ENCODE data around the gene BMS1. TPM values are rescaled to one million over a fixed set of nuclear protein-coding genes. Genes with fewer than 3 reads are reported as not detected.

The BMS1 gene
- total and polyA plus RNA-seq, 2 of the 4 experiments (the other 2 are of a cell fraction) = 7.5 to 22.9 TPM

DNA sequence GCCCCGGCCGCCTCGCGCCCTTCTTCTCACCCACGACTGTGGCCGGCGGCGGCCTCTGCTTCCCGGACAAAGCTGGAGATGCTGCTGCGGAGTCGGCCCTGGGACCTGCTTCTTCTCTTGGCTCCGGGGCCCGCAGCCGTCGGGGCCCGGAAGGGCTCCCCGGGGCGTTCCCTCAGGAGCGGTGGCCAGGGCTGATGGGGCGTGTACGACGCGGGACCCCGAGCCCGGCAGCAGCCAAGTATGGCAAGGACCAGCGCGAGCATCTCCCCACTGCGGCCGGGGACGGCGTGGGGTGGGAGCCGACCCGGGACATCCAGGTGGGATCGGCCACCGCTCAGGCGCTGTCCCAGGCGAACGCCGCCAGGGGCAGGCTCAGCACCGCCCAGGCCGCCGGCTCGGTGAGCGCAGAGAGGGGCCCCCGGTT is 27.6 kb upstream of the BMS1 start (continued):
- TF ChIP-seq CHD1 (IDR thresholded peaks at IDR 0.05; ENCODE audit: low read depth, low read length) (no peak), MXI1 (IDR thresholded peaks at IDR 0.05; ENCODE audit: borderline replicate concordance, low read depth, low read length) (no peak), POLR2A (IDR thresholded peaks at IDR 0.05; ENCODE audit: low read depth, low read length) (no peak), BHLHE40 (IDR thresholded peaks at IDR 0.05; ENCODE audit: low read depth, low read length) (no peak), RAD21 (IDR thresholded peaks at IDR 0.05; ENCODE audit: low read length) (no peak), MAFK (IDR thresholded peaks at IDR 0.05; ENCODE audit: low read depth, low read length) (no peak), RFX5 (IDR thresholded peaks at IDR 0.05; ENCODE audit: low read depth, low read length) (no peak)

DNA sequence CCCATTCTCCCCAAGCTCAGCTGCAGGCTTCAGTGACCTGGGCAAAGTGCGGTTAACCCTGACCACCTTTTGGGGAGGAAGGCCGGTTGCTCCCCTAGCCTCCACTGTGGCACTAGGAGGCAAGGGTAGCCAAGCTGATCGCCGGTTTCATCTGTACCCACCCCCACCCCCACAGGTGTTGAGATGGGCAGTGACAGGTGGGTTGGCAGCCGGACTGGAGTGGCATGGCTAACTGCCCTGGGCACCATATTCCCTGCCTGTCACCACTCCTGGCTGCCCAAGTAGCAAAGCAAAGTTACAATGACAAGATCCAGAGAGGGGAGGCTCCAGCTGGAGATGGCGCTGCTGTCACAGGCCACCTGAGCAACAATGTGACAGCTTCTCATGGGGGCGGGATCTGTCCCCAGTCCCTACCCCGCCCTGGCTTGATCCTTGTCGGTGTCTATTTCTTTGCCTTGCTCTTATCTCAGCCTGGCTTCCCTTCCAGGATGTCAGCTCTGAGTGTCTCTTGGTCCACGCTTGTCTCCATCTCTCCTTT is 27.0 kb upstream of the BMS1 start:
- no TSS peak for BruUV-seq (replicated peaks)
- in situ Hi-C loops (cut with MboI; ENCODE audit: low sequenced_read_pairs) = no loop called here
- TF ChIP-seq NFE2L2 (IDR thresholded peaks at IDR 0.05; ENCODE audit: low read depth, low read length) (no peak), RCOR1 (IDR thresholded peaks at IDR 0.05; ENCODE audit: insufficient replicate concordance, low read length) (no peak), POLR2A (IDR thresholded peaks at IDR 0.05; ENCODE audit: low read depth, low read length) (no peak), MXI1 (IDR thresholded peaks at IDR 0.05; ENCODE audit: borderline replicate concordance, low read depth, low read length) (no peak), RAD21 (IDR thresholded peaks at IDR 0.05; ENCODE audit: low read length) (no peak)
- TF ChIP-seq, protein P1, sequence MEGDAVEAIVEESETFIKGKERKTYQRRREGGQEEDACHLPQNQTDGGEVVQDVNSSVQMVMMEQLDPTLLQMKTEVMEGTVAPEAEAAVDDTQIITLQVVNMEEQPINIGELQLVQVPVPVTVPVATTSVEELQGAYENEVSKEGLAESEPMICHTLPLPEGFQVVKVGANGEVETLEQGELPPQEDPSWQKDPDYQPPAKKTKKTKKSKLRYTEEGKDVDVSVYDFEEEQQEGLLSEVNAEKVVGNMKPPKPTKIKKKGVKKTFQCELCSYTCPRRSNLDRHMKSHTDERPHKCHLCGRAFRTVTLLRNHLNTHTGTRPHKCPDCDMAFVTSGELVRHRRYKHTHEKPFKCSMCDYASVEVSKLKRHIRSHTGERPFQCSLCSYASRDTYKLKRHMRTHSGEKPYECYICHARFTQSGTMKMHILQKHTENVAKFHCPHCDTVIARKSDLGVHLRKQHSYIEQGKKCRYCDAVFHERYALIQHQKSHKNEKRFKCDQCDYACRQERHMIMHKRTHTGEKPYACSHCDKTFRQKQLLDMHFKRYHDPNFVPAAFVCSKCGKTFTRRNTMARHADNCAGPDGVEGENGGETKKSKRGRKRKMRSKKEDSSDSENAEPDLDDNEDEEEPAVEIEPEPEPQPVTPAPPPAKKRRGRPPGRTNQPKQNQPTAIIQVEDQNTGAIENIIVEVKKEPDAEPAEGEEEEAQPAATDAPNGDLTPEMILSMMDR (conservative IDR thresholded peaks at IDR 0.05; ENCODE audit: low read depth, low read length) = no peak
- DNase-seq = no peak
- intact Hi-C loops (cut with micrococcal nuclease) = no loop called here
- Histone ChIP-seq H3K23ac (ENCODE audit: low read depth, low read length) (no peak overlapping the region), H3K36me3 (ENCODE audit: control insufficient read depth, insufficient read depth, low read length) (no peaks in the 10 kb centered on the region), H3K4ac (ENCODE audit: low read depth, low read length) (no peak overlapping the region), H2AFZ (replicated peaks; ENCODE audit: low read length, poor library complexity) (no peak overlapping the region), H3K4me1 (ENCODE audit: control insufficient read depth, insufficient read depth, low read length) (no peaks in the 10 kb centered on the region), H3K9me1 (ENCODE audit: insufficient read depth, low read length) (no peaks in the 10 kb centered on the region; the same call in 1 of the 2 replicates), H3K27me3 (ENCODE audit: control insufficient read depth, insufficient read depth, low read length) (peaks cover 36% of the 10 kb centered on the region), H4K20me1 (ENCODE audit: insufficient read depth, low read length) (no peaks in the 10 kb centered on the region), H4K8ac (ENCODE audit: low read depth in 2 of 2, low read length in 2 of 2) (no peak overlapping the region), H3K9ac (ENCODE audit: low read depth, low read length) (no peak overlapping the region), H2AK5ac (ENCODE audit: low read depth, low read length) (no peak overlapping the region), H3K4me3 (ENCODE audit: insufficient read depth, low read depth, low read length) (no peak overlapping the region), H3K18ac (ENCODE audit: low read depth, low read length) (no peak overlapping the region), H2BK5ac (ENCODE audit: low read depth, low read length, poor library complexity, severe bottlenecking) (no peak overlapping the region), H3K56ac (ENCODE audit: extremely low read depth, insufficient read depth, low read length) (no peak overlapping the region), H4K91ac (ENCODE audit: insufficient read depth, low read depth, low read length) (no peak overlapping the region), H2BK15ac (ENCODE audit: low read depth, low read length) (no peak overlapping the region), H3K14ac (replicated peaks; ENCODE audit: low read depth, low read length) (no peak overlapping the region), H2AK9ac (replicated peaks; ENCODE audit: low read depth, low read length, poor library complexity) (no peak overlapping the region), H3K9me3 (ENCODE audit: control insufficient read depth, insufficient read depth, low read length) (no peaks in the 10 kb centered on the region), H3K79me1 (ENCODE audit: low read depth in 1 of 2, low read length in 2 of 2) (no peaks in the 10 kb centered on the region), H2BK120ac (ENCODE audit: low read depth, low read length) (no peak overlapping the region), H4K5ac (ENCODE audit: low read depth, low read length) (no peak overlapping the region), H3K4me2 (ENCODE audit: low read depth, low read length) (no peak overlapping the region), H2BK20ac (ENCODE audit: low read depth, low read length) (no peak overlapping the region), H3K27ac (ENCODE audit: insufficient read depth, low read length) (no peak overlapping the region)
- dilution Hi-C loops (cut with HindIII; ENCODE audit: low sequenced_read_pairs, unreplicated experiment) = no loop called here
- ChIA-PET POLR2A (ENCODE audit: unreplicated experiment) (no interaction called here), CTCF (no interaction called here)
- no peak for ATAC-seq (ENCODE audit: low read depth)
- WGBS, 2 experiments (ENCODE audit: extremely low coverage in 2 of 2, insufficient read length in 1 of 2) = 89% methylated on average over 3 of the region's 10 CpGs; no CpG with 5 or more reads in 1 of the 2 experiments

Measured in IMR-90 (cell line).